Hepatocyte (in vitro differentiated cells): ENCODE measurements around the gene ZNF689. TPM values are rescaled to one million over a fixed set of nuclear protein-coding genes. Genes with fewer than 3 reads are reported as not detected.
A peak's percentile ranks its signal among the peaks of the same experiment; 100 is the strongest.

Experiments used
- DNase-seq: peaks from one replicate; pipeline ENCODE4 v3.0.0-alpha.2; 2016; ENCODE audit warnings: low spot score
- H2AFZ ChIP-seq: fragments of 200-600 bp; sonication (generic); 2 replicates; pipeline ENCODE4 v1.6.0; 2016; ENCODE audit warnings: antibody characterized with exemption, mild to moderate bottlenecking
- H3K27ac ChIP-seq: fragments of 200-600 bp; sonication (generic); 2 replicates; pipeline ENCODE4 v1.5.1; 2016; ENCODE audit warnings: mild to moderate bottlenecking
- H3K27me3 ChIP-seq: fragments of 200-600 bp; sonication (generic); 2 replicates; pipeline ENCODE4 v1.6.1; 2016
- H3K36me3 ChIP-seq: fragments of 200-600 bp; sonication (generic); replicated peaks from 2 replicates; pipeline ENCODE4 v1.5.1; 2016; ENCODE audit warnings: low read depth; ENCODE audit not compliant: insufficient read depth
- H3K4me1 ChIP-seq: fragments of 200-600 bp; sonication (generic); 2 replicates; pipeline ENCODE4 v1.5.1; 2016; ENCODE audit warnings: mild to moderate bottlenecking, moderate library complexity; ENCODE audit not compliant: insufficient read depth
- H3K4me2 ChIP-seq: fragments of 200-600 bp; sonication (generic); 2 replicates; pipeline ENCODE4 v1.6.0; 2016
- H3K4me3 ChIP-seq: fragments of 200-600 bp; sonication (generic); 2 replicates; pipeline ENCODE4 v1.5.1; 2016; ENCODE audit warnings: mild to moderate bottlenecking
- H3K79me2 ChIP-seq: fragments of 200-600 bp; sonication (generic); 2 replicates; pipeline ENCODE4 v1.6.0; 2017; ENCODE audit warnings: mild to moderate bottlenecking
- H3K9me2 ChIP-seq: fragments of 200-600 bp; sonication (generic); replicated peaks from 2 replicates; pipeline ENCODE4 v1.6.0; 2017; ENCODE audit warnings: mild to moderate bottlenecking; ENCODE audit not compliant: insufficient read depth
- H3K9me3 ChIP-seq: fragments of 200-600 bp; sonication (generic); 2 replicates; pipeline ENCODE4 v1.5.1; 2016; ENCODE audit warnings: low read depth, mild to moderate bottlenecking
- H4K20me1 ChIP-seq: fragments of 200-600 bp; sonication (generic); 2 replicates; pipeline ENCODE4 v1.6.0; 2016; ENCODE audit warnings: mild to moderate bottlenecking; ENCODE audit not compliant: insufficient read depth, poor library complexity, severe bottlenecking
- CTCF ChIP-seq: fragments of 200-600 bp; sonication (generic); IDR thresholded peaks from 2 replicates; pipeline ENCODE4 v1.5.1; 2016; ENCODE audit warnings: antibody characterized with exemption, mild to moderate bottlenecking; ENCODE audit not compliant: poor library complexity
- EZH2 ChIP-seq: fragments of 200-600 bp; sonication (generic); IDR thresholded peaks from 2 replicates; pipeline ENCODE4 v1.6.1; 2016; ENCODE audit warnings: antibody characterized with exemption, mild to moderate bottlenecking, borderline replicate concordance
- EZH2phosphoT487 ChIP-seq: fragments of 200-600 bp; sonication (generic); IDR thresholded peaks from one replicate; pipeline ENCODE4 v1.6.1; 2018; ENCODE audit warnings: antibody characterized with exemption, mild to moderate bottlenecking, low read depth, moderate library complexity; ENCODE audit not compliant: unreplicated experiment, severe bottlenecking
- WGBS: methylation state at CpG from one replicate; pipeline ENCODE4 v1.1.6; 2016; ENCODE audit warnings: low lambda C conversion rate; ENCODE audit errors: missing lambda C conversion rate; 5-methylcytosine and 5-hydroxymethylcytosine counted together
- polyA plus RNA-seq: library from polyadenylated mRNA; unstranded; fragments of >200 nt; fragmentation: Nextera tagmentation; extraction: Ambion mirVana; gene quantifications from 2 replicates; pipeline ENCODE4 v1.2.1, GENCODE V29; 2016
- total RNA-seq: library from RNA; depleted of rRNA; stranded (reverse); fragments of >200 nt; gene quantifications from 2 replicates; pipeline ENCODE4 v1.2.3, GENCODE V29; 2014

Gene ZNF689
- total and polyA plus RNA-seq, 2 experiments from 2014 or later, result 8.0 to 8.7 TPM

- Histone ChIP-seq H3K4me3 (no peak overlapping the region), H3K79me2 (peaks cover 23% of the 10 kb centered on the region), H4K20me1 (no peaks in the 10 kb centered on the region), H3K27me3 (no peaks in the 10 kb centered on the region), H2AFZ (no peak overlapping the region), H3K9me2 (no peaks in the 10 kb centered on the region), H3K4me2 (no peak overlapping the region), H3K36me3 (no peaks in the 10 kb centered on the region), H3K27ac (no peak overlapping the region), H3K4me1 (peaks cover 4% of the 10 kb centered on the region), H3K9me3 (no peaks in the 10 kb centered on the region)
- DNase-seq, result no peak
- WGBS, result 100% methylated on average over 3 of the region's 3 CpGs
- TF ChIP-seq EZH2phosphoT487 (no peak), EZH2 (no peak), CTCF (no peak)
Measured at GRCh38 chr16:30606004-30606403, 4.2 kb downstream of the ZNF689 start.

GRCh38 chr16:30605158-30605557 lies 5.0 kb downstream of the ZNF689 start:
- H3K4me1 ChIP-seq, result peaks cover 4% of the 10 kb centered on the region
- H3K9me3 ChIP-seq, result no peaks in the 10 kb centered on the region
- WGBS, result 96% methylated on average over 15 of the region's 15 CpGs
- H3K36me3 ChIP-seq, result no peaks in the 10 kb centered on the region
- no peak for DNase-seq
- H3K27ac ChIP-seq, result no peak overlapping the region
- H3K79me2 ChIP-seq, result peaks cover 23% of the 10 kb centered on the region
- no peak overlapping the region for H3K4me2 ChIP-seq
- no peaks in the 10 kb centered on the region for H4K20me1 ChIP-seq
- no peak for TF ChIP-seq CTCF
- TF ChIP-seq EZH2, result no peak
- no peak for TF ChIP-seq EZH2phosphoT487
- H3K27me3 ChIP-seq, result no peaks in the 10 kb centered on the region
- no peak overlapping the region for H2AFZ ChIP-seq
- H3K4me3 ChIP-seq, result no peak overlapping the region
- no peaks in the 10 kb centered on the region for H3K9me2 ChIP-seq

- no peak overlapping the region for H2AFZ ChIP-seq
- no peaks in the 10 kb centered on the region for H3K36me3 ChIP-seq
- H3K27ac ChIP-seq, result no peak overlapping the region
- DNase-seq, result no peak
- TF ChIP-seq CTCF, result no peak
- no peak for TF ChIP-seq EZH2phosphoT487
- no peak for TF ChIP-seq EZH2
- H3K79me2 ChIP-seq, result peaks cover 23% of the 10 kb centered on the region
- no peaks in the 10 kb centered on the region for H3K9me3 ChIP-seq
- H3K4me1 ChIP-seq, result peaks cover 4% of the 10 kb centered on the region
- H3K27me3 ChIP-seq, result no peaks in the 10 kb centered on the region
- no peak overlapping the region for H3K4me3 ChIP-seq
- WGBS, result 97% methylated on average over 49 of the region's 49 CpGs
- no peaks in the 10 kb centered on the region for H4K20me1 ChIP-seq
- H3K9me2 ChIP-seq, result no peaks in the 10 kb centered on the region
- H3K4me2 ChIP-seq, result no peak overlapping the region
Measured at GRCh38 chr16:30604316-30604947, 5.8 kb downstream of the ZNF689 start.

- Histone ChIP-seq H3K9me2 (no peaks in the 10 kb centered on the region), H3K27me3 (no peaks in the 10 kb centered on the region), H3K4me3 (no peak overlapping the region), H3K27ac (no peak overlapping the region), H3K9me3 (no peaks in the 10 kb centered on the region), H2AFZ (no peak overlapping the region), H3K4me1 (peaks cover 3% of the 10 kb centered on the region), H3K36me3 (no peaks in the 10 kb centered on the region), H3K4me2 (no peak overlapping the region), H3K79me2 (peaks cover 18% of the 10 kb centered on the region), H4K20me1 (no peaks in the 10 kb centered on the region)
- TF ChIP-seq EZH2phosphoT487, result no peak
- no peak for TF ChIP-seq CTCF
- TF ChIP-seq EZH2, result no peak
- DNase-seq, result peak; percentile 28
- WGBS, result 87% methylated on average over 7 of the region's 7 CpGs
Measured at GRCh38 chr16:30603945-30604315, 6.3 kb downstream of the ZNF689 start.
